ENCODE measurements around the gene METAP1D.

GRCh38 chr2:172082105-172082943, 82.6 kb downstream of the METAP1D start:
- TF ChIP-seq POLR2A (IDR thresholded peaks at IDR 0.05) (no peak), CTCF (IDR thresholded peaks at IDR 0.05) (no peak)
